Kidney (tissue), 14 donors: ENCODE results near the gene EP400. TPM values are rescaled to one million over a fixed set of nuclear protein-coding genes. Genes with fewer than 3 reads are reported as not detected.

Experiments
- DNase-seq, 5 donors: peaks; one replicate each; pipeline ENCODE4 v3.0.0-alpha.2; 2013 to 2020
- FAIRE-seq: peaks from 2 replicates; lab custom pipeline; 2012; peaks lifted over from hg19 to GRCh38; lab: Jason Lieb, UNC
- H3K27ac ChIP-seq, 2 donors: one replicate each; pipeline ENCODE4 v1.7.0; 2013; ENCODE audit warnings: low read depth in 2 of 2, low read length in 2 of 2, inconsistent platforms in 1 of 2
- H3K27me3 ChIP-seq: one replicate; pipeline ENCODE4 v1.7.1; 2013; ENCODE audit warnings: low read length, inconsistent platforms; ENCODE audit not compliant: control insufficient read depth, insufficient read depth
- H3K36me3 ChIP-seq, 3 donors: one replicate each; pipeline versions ENCODE4 v1.7.0 to v1.7.1; 2013; ENCODE audit warnings: low read length in 3 of 3, control low read depth in 1 of 3, inconsistent platforms in 1 of 3; ENCODE audit not compliant: insufficient read depth in 3 of 3, control insufficient read depth in 2 of 3
- H3K4me1 ChIP-seq, 3 donors: one replicate each; pipeline versions ENCODE4 v1.7.0 to v1.7.1; 2013; ENCODE audit warnings: low read length in 3 of 3, inconsistent platforms in 1 of 3, low read depth in 1 of 3; ENCODE audit not compliant: control insufficient read depth in 2 of 3, insufficient read depth in 2 of 3
- H3K4me3 ChIP-seq, 3 donors: one replicate each; pipeline versions ENCODE4 v1.7.0 to v1.8.1; 2013; ENCODE audit warnings: low read length in 3 of 3, control low read depth in 1 of 3, inconsistent platforms in 1 of 3
- H3K9ac ChIP-seq, 3 donors: one replicate each; pipeline versions ENCODE4 v1.7.0 to v1.7.1; 2013; ENCODE audit warnings: low read length in 3 of 3, control low read depth in 1 of 3, inconsistent platforms in 1 of 3
- H3K9me3 ChIP-seq, 3 donors: one replicate each; pipeline versions ENCODE4 v1.7.0 to v1.7.1; 2013; ENCODE audit warnings: low read length in 3 of 3, control low read depth in 1 of 3, inconsistent platforms in 1 of 3; ENCODE audit not compliant: control insufficient read depth in 2 of 3, insufficient read depth in 1 of 3
- intact Hi-C: fragments of 100-400 bp; cut with DNase I; formaldehyde crosslinking; loops from one replicate; pipeline ENCODE4 v1.11.1; 2022
- polyA plus RNA-seq: library from polyadenylated mRNA; stranded (reverse); fragments of 350-450 nt; fragmentation: Illumina TruSeq; extraction: RNeasy Lipid Tissue Mini Kit (QIAGEN cat#74804); gene quantifications from one replicate; pipeline ENCODE4 v1.2.3, GENCODE V29; 2014; ENCODE audit warnings: low read depth, low replicate concordance; ENCODE audit not compliant: insufficient read depth
- total RNA-seq: library from RNA; stranded (reverse); fragmentation: NEBNext Ultra II Directional; extraction: Animal tissue kit (Norgen Biotek cat#: 25700); gene quantifications from one replicate; pipeline ENCODE4 v1.2.1, GENCODE V29; 2021
- TF ChIP-seq, protein P1 (sequence below): IDR thresholded peaks from 3 replicates; pipeline ENCODE4 v1.5.1; 2012; ENCODE audit warnings: mild to moderate bottlenecking, moderate library complexity, borderline replicate concordance; ENCODE audit not compliant: insufficient read depth; ENCODE audit errors: extremely low read depth
- donor health status: control.
- donor health status: control.
- donor health status: control.
- donor health status: control.
- donor health status: control.
- donor health status: DM: yes; HTN: yes; CAD: no.
- donor health status: Normal renal cell carcinoma (clear cell type).

The EP400 gene
- total and polyA plus RNA-seq, 2 donors from 2014 or later = 7.5 to 44.7 TPM

DNA sequence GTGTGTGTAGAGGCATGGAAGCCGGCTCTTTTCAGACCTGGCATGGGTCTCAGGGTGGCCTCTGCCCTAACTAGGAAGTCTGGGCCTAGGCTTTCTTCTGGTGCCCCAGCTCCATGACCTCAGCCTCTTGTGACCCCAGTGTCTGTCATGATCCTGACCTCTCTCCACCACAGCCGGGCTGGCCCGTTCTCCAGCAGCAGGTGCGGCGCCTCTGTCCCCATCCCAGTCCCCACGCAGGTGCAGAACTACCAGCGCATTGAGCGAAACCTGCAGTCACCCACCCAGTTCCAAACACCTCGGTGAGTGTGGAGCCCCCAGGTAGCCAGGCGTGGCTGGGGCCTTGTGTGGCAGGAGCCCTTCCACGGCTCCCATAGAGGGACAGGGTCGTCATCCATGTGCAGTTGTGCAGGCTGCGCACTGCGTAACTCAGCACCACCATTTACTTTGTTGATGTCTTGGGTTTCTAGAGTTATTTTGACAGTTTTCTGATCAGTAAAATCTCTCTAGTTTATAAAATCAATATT lies 35.5 kb upstream of the EP400 start:
- Histone ChIP-seq H3K9ac (no peak overlapping the region), H3K27me3 (no peaks in the 10 kb centered on the region), H3K9me3 (no peaks in the 10 kb centered on the region), H3K4me3 (no peak overlapping the region), H3K27ac (no peak overlapping the region), H3K4me1 (no peaks in the 10 kb centered on the region), H3K36me3 (peaks cover 0 to 42% (median 10%) of the 10 kb centered on the region in 3 donors)
- TF ChIP-seq, protein P1, sequence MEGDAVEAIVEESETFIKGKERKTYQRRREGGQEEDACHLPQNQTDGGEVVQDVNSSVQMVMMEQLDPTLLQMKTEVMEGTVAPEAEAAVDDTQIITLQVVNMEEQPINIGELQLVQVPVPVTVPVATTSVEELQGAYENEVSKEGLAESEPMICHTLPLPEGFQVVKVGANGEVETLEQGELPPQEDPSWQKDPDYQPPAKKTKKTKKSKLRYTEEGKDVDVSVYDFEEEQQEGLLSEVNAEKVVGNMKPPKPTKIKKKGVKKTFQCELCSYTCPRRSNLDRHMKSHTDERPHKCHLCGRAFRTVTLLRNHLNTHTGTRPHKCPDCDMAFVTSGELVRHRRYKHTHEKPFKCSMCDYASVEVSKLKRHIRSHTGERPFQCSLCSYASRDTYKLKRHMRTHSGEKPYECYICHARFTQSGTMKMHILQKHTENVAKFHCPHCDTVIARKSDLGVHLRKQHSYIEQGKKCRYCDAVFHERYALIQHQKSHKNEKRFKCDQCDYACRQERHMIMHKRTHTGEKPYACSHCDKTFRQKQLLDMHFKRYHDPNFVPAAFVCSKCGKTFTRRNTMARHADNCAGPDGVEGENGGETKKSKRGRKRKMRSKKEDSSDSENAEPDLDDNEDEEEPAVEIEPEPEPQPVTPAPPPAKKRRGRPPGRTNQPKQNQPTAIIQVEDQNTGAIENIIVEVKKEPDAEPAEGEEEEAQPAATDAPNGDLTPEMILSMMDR = no peak
- intact Hi-C loops = no loop called here
- FAIRE-seq = no peak
- no peak for DNase-seq

DNA sequence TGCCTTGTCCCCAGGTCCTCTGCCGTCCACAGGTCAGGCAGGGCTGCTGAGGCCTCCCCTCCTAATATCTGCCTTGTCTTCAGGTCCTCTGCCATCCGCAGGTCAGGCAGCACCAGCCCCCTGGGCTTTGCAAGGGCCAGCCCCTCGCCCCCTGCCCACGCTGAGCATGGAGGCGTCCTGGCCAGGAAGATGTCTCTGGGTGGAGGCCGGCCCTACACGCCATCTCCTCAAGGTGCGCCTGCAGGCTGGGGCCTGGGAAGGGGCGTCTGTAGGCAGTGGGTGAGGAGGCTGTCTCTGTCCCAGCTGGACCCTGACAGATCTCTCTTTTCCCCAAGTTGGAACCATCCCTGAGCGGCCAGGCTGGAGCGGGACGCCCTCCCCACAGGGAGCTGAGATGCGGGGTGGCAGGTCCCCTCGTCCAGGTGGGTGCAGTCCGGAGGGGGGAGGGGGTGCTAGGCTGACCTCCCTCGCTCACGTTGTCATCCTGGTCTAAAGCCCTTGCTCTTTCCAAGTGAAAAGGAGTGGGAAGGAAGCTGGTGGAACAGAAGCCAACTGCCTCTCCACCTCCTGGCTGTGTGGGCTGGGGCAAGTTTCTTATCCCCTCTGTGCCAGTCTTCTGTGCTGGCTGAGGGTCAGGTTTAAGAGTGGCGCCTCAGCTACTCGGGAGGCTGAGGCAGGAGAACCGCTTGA lies 34.6 kb upstream of the EP400 start:
- Histone ChIP-seq H3K4me1 (no peaks in the 10 kb centered on the region), H3K4me3 (no peak overlapping the region), H3K9me3 (no peaks in the 10 kb centered on the region), H3K27ac (no peak overlapping the region), H3K36me3 (peaks cover 0 to 40% (median 14%) of the 10 kb centered on the region in 3 donors), H3K9ac (no peak overlapping the region), H3K27me3 (no peaks in the 10 kb centered on the region)
- FAIRE-seq = no peak
- intact Hi-C loops = no loop called here
- TF ChIP-seq, protein P1 = no peak
- DNase-seq = no peak

- FAIRE-seq (no peak), DNase-seq (no peak)
- intact Hi-C loops = no loop called here
- Histone ChIP-seq H3K9me3 (no peaks in the 10 kb centered on the region), H3K36me3 (peaks cover 0 to 40% (median 13%) of the 10 kb centered on the region in 3 donors), H3K27ac (no peak overlapping the region), H3K4me1 (no peaks in the 10 kb centered on the region), H3K9ac (no peak overlapping the region), H3K27me3 (no peaks in the 10 kb centered on the region), H3K4me3 (no peak overlapping the region)
- TF ChIP-seq, protein P1 = no peak
These were observed 33.9 kb upstream of the EP400 start for GRCh38 chr12:131915823-131916222.
